ENCODE results near the gene CTRL.
"Not testable (repeated sequence)": the region's sequence is repeated elsewhere in the genome, so short reads cannot be mapped to it uniquely, and the experiment has no call there.

CTRL gene

GRCh38 chr16:67941469-67942199 is 10.0 kb upstream of the CTRL start:
- no peak for DNase-seq (ENCODE audit: low read depth in 2 of 2)

GRCh38 chr16:67940446-67941089 is 8.9 kb upstream of the CTRL start:
- no peak for DNase-seq (ENCODE audit: low read depth in 2 of 2)

DNA sequence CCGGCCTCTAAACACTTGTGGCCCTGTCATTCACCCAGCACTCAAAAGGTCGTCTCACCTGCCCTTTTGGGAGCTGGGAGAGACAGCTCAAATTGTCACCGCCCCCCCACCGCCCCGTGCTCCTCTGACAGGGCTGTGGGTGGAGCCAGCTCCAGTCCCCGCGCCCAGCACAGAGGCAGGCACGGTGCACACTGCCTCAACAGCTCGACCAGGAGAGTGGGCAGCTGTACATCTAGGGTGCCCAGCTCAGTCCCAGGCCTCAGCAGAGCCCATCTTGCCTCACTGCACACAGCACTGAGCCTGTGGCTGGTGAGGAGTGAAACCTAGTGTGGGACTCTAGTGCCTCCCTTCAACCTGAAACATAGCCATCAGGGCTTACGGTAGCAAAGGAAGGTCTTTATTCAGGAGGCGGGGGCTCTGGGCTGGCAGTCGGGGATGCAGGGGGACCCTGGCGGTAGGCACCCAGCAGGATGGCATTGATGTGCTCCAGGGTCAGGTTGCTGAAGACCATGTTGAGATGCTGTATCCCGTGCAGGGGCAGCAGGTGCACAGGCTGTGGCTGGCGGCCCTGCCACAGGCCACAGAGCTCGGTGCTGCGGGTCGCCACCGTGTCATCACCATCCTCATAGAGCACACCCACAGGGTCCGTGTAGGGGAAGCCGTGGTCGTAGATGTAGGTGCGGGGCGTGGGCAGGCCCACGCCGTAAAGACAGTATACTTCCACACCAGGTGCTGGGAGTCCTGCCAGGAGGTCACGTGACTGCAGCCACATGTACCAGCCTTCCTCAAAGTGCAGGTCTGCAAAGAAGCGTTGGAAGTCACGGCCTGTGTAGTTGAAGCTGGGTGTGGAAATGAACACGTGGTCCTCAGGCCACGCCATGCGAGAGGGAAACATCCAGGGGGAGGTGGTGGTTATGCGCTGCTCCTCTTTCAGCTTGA is 8.1 kb upstream of the CTRL start:
- peak in 1 of 2 donors; percentile 33 for DNase-seq (ENCODE audit: low read depth in 2 of 2)

DNA sequence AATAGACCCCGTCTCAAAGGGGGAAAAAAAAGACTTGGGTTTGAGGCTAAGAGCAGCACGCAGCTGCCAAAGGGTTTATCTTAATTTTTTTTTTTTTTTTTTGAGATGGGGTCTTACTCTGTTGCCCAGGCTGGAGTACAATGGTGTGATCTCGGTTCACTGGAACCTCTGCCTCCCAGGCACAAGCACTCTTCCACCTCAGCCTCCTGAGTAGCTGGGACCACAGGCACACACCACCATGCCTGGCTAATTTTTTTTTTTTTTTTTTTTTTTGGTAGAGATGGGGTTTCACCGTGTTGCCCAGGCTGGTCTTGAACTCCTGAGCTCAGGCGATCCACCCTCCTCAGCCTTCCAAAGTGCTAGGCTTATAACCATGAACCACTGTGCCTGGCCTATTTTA is 6.1 kb upstream of the CTRL start:
- DNase-seq (ENCODE audit: low read depth in 2 of 2) = not testable (repeated sequence)

DNA sequence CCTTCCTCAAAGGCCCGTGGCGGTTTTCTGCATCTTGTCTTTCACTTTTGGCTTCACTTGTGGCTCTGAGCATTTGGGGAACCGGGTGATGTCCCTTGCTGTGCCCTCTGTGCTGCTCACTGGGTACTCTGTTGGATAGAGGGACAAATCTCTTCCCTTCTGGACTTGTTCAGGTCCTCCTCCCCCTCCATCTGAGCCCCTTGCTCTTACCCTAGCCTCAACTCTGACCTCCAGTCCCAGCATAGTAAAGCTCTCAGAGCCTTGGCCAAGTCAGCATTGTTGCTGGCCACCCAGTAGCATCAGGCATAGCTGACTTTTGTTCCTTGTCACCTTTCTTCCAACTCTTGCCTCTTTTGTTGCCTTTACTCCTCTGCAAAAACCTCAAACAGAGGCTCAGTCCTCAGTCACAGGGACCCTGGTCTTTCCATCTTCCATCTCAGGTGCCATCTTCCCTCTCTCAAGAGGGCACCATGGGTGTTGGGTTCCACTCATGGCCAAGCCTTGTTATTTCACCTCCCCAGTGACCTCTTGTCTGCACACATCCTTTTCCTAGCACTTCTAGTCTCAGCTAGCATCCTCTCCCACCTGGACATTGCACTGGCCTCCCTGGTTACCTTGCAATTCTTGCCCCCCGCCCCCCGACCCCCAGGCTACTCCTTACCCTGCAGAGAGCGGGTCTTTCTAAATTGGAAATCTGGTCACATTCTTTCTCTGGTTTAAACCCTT is 5.4 kb upstream of the CTRL start:
- DNase-seq (ENCODE audit: low read depth in 2 of 2) = peak in 1 of 2 donors; percentile 54

- peak in 1 of 2 donors; percentile 65 for DNase-seq (ENCODE audit: low read depth in 2 of 2)
Measured at GRCh38 chr16:67936124-67936879, 4.6 kb upstream of the CTRL start, which contains the start of gene PSMB10. Gene PSMB10, minus strand, starts transcription at chr16:67936850. Its CDS starts 101 bp downstream, at chr16:67936749.

- peak; percentile 92 to 95 for DNase-seq (ENCODE audit: low read depth in 2 of 2)
Measured at GRCh38 chr16:67935402-67936123, 3.9 kb upstream of the CTRL start.

- DNase-seq (ENCODE audit: low read depth in 2 of 2) = no peak
Measured at GRCh38 chr16:67935101-67935401, 3.4 kb upstream of the CTRL start.

- no peak for DNase-seq (ENCODE audit: low read depth in 2 of 2)
Measured at GRCh38 chr16:67934306-67935100, 2.8 kb upstream of the CTRL start.

- no peak for DNase-seq (ENCODE audit: low read depth in 2 of 2)
Measured at GRCh38 chr16:67933805-67934204, 2.1 kb upstream of the CTRL start.

DNA sequence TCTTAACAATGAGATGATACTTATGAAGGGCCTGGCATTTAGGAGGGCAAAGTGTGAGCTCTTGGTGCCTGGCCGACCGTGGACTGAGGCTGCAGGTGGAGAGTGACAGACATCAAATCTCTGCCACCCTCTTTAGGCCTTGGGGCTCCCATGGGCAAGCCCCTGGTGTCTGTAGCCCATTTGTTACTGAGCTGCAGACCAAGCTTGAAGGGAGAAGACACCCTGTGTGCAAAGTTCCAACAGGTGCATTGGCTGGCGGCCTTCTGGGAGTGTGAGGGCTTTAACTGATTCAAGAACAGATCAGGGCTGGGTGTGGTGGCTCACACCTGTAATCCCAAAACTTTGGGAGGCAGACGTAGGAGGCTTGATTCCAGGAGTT is 789 bp upstream of the CTRL start:
- DNase-seq (ENCODE audit: low read depth in 2 of 2) = no peak

- no peak for DNase-seq (ENCODE audit: low read depth in 2 of 2)
Measured at GRCh38 chr16:67930678-67931211, 917 bp downstream of the CTRL start.

- no peak for DNase-seq (ENCODE audit: low read depth in 2 of 2)
Measured at GRCh38 chr16:67930191-67930590, 1.5 kb downstream of the CTRL start.

DNA sequence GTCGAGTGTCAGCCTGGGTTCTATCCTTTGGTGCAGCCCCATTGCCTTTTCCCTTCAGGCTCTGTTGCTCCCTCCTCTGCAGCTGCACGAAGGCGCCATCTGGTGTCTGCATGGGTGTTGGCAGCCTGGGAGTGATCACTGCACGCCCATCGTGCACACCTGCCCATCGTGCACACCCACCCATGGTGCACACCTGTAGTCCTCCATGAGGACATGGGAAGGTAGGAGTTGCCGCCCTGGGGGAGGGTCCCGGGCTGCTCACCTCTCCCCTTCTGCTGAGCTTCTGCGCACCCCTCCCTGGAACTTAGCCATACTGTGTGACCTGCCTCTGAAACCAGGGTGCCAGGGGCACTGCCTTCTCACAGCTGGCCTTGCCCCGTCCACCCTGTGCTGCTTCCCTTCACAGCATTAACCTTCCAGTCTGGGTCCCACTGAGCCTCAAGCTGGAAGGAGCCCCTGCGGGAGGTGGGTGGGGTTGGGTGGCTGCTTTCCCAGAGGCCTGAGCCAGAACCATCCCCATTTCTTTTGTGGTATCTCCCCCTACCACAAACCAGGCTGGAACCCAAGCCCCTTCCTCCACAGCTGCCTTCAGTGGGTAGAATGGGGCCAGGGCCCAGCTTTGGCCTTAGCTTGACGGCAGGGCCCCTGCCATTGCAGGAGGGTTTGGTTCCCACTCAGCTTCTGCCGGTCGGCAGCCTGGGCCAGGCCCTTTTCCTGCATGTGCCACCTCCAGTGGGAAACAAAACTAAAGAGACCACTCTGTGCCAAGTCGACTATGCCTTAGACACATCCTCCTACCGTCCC is 2.9 kb downstream of the CTRL start:
- DNase-seq (ENCODE audit: low read depth in 2 of 2) = peak; percentile 64 to 66

DNA sequence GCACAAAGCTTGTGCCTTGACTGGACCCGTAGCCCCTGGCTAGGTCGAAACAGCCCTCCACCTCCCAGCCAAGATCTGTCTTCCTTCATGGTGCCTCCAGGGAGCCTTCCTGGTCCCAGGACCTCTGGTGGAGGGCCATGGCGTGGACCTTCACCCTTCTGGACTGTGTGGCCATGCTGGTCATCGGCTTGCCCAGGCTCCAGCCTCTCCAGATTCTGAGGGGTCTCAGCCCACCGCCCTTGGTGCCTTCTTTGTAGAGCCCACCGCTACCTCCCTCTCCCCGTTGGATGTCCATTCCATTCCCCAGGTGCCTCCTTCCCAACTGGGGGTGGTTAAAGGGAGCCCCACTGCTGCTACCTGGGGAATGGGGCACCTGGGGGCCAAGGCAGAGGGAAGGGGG is 3.5 kb downstream of the CTRL start:
- no peak for DNase-seq (ENCODE audit: low read depth in 2 of 2)

DNA sequence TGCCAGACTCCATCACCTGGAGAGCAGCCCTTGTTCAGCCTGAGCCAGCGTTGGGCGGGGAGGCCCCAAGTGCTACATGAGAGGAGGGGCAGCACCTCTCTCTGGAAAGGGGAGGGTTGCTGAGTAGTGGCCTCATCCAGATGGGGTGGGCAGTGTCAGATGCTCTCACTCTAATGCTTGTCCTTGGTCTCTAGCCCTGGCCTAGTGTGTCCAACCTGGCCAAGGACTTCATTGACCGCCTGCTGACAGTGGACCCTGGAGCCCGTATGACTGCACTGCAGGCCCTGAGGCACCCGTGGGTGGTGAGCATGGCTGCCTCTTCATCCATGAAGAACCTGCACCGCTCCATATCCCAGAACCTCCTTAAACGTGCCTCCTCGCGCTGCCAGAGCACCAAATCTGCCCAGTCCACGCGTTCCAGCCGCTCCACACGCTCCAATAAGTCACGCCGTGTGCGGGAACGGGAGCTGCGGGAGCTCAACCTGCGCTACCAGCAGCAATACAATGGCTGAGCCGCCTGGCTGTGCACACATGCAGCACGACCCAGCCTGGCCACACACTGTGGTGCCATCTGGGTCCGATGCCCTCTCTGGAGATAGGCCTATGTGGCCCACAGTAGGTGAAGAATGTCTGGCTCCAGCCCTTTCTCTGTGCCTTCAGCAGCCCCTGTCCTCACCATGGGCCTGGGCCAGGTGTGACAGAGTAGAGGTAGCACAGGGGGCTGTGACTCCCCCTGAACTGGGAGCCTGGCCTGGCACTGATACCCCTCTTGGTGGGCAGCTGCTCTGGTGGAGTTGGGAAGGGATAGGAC is 4.3 kb downstream of the CTRL start:
- DNase-seq (ENCODE audit: low read depth in 2 of 2) = no peak

GRCh38 chr16:67926181-67926750 is 5.4 kb downstream of the CTRL start:
- DNase-seq (ENCODE audit: low read depth in 2 of 2) = no peak
